A172 (cell line): ENCODE results near the gene ATF5. TPM values are rescaled to one million over a fixed set of nuclear protein-coding genes. Genes with fewer than 3 reads are reported as not detected.
"Not testable (repeated sequence)": the region's sequence is repeated elsewhere in the genome, so short reads cannot be mapped to it uniquely, and the experiment has no call there.

ENCODE experiments used
- DNase-seq: peaks from one replicate; pipeline ENCODE4 v3.0.0-alpha.2; 2015; ENCODE audit warnings: low spot score
- total RNA-seq: library from RNA; depleted of rRNA; stranded (reverse); fragments of >200 nt; shearing (Covaris generic); gene quantifications from 2 replicates; pipeline ENCODE4 v1.2.3, GENCODE V29; 2014

The ATF5 gene
- total RNA-seq, 1 experiment from 2014 or later: 30.3 TPM

DNA sequence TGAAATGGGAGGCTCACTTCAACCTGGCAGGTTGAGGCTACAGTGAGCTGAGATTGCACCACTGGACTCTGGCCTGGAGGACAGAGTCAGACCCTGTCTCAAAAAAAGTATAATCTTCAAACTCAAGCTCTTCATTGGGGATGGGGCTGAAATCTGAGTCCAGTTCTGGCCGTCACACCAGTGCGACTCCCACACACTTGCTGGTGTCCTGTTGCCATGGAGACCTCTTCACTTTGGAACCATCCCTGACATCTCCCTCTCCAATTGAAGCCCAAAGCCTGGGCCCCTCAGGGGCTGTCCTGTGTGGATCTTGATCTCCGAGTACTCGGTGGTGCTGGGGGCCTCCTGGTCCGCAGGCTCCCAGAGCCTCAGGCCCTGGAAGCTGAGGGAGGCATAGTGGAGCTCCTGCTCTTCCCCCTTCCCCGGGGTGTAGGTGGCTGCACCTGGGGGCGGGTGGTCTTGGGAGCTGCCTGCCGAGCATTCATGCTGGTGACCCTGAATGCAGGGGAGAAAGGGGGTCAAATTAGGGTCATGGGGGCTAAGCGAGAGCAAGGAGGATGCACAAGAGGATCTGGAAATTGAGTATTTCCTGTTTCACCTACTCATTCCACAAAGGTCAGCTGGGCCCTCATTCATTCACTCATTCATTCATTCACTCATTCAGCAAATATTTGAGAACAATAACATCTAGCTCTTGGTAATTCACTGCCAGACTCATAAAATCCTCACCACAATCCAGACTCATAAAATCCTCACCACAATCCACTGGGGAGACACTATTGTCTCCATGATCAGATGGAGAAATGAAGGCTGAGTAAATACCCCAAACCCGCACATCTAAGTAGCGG is 21.0 kb downstream of the ATF5 start:
- DNase-seq: no peak

DNA sequence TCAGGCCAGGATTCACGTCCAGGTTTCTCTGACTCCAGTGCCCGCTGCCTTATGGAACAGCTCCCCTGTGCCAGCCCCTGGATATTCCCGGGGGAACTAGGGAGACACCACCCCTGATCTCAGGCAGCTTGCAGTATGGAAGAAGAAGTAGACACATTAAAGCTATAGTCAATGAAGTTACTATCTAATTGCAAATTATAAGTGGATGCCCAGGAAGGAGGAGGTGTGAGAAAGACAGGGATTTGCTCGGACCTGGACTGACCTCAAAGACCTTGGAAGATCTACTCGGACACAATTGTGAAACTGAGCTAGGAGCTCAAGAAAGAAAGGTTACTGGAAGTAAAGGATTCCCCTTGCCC is 21.6 kb downstream of the ATF5 start:
- no peak for DNase-seq

DNA sequence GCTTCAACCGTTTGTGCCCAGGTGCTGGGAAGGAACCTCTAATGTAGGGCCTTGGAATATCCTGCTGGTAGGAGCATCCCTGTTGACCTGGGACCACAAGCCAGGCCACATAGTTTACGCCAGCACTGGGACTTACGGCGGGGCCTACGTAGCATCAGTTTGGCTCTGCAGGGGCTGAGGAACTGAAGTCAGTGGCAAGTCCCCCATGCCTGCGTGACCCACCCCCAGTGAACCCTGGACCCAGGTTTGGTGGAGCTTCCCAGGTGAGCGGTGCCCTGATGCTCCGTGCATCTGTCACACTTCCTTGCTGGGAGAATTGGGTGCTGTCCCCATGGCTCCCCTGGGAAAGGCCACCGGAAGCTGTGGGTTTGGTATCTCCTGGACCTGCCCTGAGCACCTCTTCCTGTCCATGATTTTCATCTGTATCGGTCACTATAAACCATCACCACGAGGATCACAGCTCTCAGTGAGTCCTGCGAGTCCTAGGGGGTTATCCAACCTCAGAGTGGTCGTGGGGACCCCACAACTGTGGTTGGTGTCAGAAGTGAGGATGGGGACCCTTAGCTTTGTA is 22.0 kb downstream of the ATF5 start:
- DNase-seq: no peak

DNA sequence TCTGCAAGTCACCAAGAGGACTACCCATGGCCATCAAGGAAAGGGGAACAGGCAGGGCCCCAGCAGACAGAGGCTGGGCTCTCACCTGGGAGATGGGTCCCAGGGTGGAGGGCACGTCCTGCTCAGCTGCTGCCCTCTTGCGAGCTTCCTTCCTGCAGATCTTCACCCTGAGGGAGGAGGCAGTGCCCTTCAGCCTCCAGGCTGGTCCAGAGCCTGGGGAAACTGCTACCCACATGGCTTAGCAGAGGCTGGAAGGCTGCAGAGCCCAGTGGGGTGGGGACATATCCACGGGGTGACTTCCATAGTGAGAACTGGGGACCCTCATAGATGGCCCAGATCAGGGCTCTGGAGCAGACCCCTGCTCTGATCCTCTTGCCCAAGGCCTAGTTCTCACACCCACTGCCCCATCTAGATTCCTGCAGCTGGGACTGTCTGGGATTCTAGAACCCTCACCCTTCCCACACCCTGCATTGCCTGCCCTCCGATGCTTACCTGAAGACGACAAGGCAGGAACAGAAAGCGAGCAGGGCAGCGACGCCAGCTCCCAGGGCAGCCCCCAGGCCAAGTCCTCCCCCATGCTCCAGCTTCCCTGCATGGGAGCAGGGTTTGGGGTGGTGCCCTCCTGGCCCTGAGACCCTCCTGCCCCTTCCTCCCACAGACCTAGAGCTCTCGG is 22.9 kb downstream of the ATF5 start:
- no peak for DNase-seq

DNA sequence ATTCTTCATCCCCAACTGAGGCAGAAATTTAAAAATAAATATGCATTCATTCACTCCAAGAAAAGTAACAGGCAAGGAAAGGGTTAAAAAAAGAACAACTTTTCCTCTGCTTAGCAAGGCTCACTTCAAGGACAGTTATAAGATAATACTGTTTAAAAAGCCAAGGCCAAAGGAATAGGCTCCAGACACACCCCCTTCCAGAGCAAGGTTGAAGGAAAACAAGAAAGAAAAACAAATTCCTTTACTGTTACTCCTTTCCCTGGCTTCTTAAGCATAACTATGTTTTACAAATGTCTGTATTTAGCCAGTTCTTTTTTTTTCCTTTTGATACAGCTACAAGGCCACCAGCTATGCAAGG is 23.5 kb downstream of the ATF5 start:
- DNase-seq: no peak

DNA sequence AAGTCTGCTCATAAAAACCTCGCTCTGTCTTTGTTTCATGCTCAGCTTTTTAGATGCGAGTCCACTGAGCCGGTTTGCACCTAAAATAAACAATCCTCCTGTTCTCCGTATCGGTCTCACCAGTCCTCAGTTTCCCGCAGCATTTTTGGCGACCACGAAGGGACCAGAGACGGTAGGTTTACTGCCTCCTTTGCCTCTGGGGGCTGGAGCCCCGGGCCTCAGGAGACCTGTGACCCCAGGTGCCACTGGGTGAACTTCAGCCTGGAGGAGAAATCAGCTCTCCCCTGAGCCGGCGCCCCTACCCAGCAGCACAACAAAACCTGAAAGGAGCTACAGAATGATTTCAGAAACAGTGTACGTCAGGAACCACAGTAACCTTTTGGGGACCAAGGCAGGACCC is 23.9 kb downstream of the ATF5 start:
- DNase-seq: no peak

DNA sequence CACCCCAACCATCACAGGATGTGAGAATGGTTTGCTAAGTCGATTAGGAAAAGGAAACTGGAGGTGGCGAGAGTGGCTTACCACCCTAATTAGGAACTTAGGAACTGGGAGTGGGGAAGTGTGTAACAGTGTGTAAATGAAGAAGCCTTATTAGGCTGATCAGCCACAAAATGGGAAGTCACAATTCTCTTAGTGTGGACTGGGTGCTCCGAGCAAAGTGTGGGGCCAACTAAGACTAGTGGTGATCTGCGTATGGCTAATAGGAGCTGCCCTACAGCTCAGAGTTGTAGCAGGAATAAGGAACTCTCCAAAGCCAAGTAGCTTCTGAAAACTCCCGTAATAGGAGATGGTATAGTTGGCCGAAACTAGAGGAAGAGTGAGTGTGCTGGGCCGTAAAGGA is 24.4 kb downstream of the ATF5 start:
- DNase-seq: no peak

DNA sequence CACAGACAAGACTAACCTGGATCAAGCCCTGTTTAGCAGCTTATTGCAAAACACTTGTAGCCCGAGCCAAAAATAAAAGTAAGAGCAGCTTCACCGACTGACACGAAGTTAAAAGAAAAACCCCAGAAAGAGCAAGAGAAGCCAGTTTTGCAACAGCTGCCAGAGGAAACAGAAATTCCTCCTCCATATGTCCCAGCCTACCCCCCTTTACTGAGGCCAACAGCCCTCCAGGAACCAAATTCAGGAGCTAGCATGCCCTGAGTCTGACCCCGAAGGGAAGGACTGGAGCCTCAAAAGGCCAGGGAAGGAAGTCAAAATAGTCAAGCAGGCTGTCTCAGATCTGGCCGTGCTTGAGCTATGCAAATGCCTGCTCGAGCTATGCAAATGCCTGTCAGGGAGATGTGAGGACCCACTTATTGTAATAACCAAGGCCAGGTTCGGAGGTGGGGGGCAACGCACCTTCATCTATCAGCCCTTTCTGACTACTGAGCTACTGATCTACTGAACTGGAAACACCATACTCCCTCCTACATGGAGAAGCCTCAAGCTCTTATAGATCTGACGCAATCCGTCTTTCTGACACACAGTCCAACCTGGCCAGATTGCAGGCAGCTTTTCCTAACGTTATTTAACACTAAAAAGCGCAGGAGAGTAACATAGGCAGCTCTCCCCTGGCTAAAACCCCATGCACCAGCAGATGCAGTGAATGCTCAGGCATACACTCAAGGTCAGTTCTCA is 25.3 kb downstream of the ATF5 start:
- no peak for DNase-seq

DNA sequence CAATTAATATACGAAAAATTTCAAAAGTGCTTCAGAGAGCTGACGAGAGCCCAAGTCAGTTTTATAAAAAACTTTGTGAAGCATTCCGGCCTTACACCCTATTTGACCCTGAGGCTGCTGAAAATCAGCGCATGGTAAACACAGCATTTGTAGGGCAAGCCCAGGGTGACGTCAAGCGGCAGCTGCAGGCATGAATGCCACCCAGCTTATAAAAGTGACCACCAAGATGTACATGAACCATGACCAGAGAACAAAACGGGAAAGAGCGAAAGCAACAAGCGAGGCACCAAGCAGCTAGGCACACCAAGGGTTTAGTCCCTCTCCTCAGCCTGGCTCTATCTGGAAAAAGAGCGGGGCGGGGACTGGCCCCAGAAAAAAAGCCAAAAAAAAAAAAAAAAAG is 25.9 kb downstream of the ATF5 start:
- DNase-seq: no peak

DNA sequence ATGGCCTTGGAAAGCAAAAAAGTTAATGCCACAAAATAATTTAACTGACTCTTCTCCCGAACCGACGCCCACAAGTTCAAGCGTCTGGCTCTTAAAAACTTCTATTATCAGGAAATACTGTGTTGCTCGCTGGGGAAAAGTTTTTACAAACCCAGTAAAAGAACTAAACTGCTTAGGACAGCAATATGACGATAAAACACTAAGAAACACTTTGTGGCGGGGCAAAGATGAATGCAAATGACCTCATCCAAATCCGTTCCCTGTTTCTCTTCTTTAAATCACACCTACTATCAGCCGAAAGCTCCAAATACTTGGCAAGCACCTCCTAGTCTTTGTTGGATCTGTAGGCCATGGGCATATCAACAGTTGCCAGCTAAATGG is 27.1 kb downstream of the ATF5 start:
- no peak for DNase-seq

DNA sequence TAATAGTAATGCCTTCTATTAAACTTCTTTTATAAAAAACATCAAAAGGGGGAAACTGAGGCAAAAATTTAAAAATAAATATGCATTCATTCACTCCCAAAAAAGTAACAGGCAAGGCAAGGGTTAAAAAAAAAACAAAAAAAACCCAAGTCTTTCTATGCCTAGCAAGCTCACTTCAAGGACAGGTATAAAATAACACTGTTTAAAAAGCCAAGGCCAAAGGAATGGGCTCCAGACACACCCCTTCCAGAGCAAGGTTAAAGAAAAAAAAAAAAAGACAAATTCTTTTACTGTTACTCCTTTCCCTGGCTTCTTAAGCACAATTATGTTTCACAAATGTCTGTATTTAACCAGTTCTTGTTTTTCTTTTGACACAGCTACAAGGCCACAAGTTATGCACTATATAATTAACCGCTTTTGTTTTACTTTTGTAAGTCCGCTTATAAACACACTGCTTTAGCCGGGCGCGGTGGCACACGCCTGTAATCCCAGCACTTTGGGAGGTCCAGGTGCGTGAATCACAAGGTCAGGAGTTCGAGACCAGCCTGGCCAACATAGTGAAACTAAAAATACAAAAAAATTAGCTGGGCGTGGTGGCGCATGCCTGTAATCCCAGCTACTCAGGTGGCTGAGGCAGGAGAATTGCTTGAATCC is 28.4 kb downstream of the ATF5 start:
- DNase-seq: no peak

DNA sequence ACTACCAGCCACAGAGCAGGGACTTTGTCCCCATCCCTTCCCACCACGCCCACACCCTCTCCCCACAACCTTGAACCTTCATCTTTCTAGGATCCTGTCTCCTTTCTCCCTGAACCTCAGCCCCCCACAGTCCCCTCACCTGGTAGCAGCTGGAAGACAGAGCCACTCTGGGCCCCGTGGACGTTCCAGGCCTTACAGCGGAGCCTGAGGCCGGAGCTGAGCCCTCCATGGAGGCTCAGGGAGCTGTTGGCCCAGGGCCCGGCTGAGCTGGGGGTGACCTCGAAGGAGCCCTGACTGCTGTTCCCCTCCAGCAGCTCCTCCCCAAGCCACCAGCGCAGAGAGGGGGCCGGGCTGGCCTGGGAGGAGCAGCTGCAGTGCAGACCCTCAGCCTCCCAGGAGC is 29.1 kb downstream of the ATF5 start:
- not testable (repeated sequence) for DNase-seq

DNA sequence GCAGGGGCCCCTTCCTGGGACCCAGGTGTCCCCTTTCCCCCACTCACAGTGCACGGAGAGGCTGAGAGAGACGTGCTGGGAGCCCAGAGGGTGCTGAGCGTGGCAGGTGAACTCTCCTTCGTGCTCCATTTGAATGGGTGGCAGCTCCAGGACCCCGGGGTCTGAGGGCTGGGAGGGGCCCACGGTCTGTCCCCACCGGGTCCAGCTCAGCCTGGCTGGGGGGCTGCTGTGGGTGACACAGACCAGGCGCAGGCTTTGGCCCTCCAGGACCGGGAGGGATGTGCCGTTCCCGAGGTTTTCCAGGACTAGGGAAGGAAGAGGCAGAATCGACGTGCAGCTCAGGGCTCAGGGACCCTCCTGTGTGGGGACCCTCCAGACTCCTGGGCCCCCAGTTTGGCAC is 29.6 kb downstream of the ATF5 start:
- not testable (repeated sequence) for DNase-seq

DNA sequence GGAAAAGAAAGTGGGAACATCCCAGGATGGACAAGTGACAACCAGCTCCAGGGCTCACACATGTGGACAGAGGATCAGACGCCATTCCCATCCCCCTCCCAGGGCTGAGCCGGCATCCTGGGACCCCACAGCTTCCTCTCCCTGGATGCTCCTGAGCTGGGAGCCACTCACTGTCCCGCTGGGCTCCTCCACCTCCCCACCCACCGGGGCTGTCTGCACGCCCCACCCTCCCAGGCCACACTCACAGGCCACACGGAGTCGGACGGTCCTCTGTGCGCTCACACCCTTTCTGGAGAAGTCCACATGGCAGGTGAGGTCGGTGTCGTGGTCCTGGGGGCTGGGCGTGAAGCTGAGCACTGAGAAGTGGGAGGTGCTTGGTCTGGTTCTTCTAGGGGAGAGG is 30.9 kb downstream of the ATF5 start:
- not testable (repeated sequence) for DNase-seq

DNA sequence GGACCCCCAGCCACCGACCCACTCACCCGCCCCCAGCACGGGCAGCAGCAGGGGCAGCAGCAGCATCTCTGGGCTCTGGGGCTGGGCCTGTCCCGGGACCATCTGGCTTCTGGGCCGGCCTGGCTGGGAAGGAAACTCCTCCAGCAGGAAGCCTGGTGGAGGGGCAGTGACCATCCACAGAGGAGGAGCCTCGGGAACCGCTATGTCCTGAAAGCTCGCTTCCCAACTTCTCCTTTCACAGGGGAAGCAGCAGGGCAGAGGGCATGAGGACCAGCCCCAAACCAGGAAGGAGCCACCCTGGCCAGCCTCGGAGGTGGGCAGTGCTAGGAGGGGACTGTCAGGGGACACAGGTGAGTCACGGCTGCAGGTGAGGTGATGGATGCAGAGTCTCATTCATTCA is 32.0 kb downstream of the ATF5 start, which contains the start of gene SIGLEC11:
TSS of gene SIGLEC11 (minus strand) at position 193 of the 400 bp plus-strand sequence. CDS start at position 102, 91 bp downstream.
- DNase-seq: not testable (repeated sequence)

DNA sequence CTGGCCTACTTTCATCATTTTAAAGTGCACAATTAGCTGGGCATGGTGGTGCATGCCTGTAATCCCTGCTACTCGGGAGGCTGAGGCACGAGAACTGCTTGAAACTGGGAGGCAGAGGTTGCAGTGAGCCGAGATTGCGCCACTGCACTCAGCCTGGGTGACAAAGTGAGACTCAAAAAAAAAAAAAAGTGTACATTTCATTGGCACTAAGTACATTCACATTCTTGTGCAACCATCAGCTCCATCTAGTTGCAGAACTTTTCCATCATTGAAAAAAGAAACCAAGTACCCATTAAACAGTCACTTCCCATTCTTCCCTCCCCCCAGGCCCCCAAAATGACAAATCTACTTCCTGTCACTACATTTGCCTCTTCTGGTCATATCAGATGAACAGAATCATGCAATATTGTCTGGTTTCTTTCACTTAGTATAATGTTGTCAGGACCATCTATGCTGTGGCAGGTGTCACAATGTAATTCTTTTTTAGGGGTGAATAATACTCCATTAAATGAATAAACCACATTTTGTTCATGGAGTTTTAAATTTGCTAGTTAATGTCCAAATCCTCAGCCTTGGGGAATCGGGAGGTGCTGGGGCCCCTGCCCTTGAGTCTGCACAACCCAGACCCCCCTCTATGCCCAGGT is 39.4 kb downstream of the ATF5 start:
- no peak for DNase-seq

DNA sequence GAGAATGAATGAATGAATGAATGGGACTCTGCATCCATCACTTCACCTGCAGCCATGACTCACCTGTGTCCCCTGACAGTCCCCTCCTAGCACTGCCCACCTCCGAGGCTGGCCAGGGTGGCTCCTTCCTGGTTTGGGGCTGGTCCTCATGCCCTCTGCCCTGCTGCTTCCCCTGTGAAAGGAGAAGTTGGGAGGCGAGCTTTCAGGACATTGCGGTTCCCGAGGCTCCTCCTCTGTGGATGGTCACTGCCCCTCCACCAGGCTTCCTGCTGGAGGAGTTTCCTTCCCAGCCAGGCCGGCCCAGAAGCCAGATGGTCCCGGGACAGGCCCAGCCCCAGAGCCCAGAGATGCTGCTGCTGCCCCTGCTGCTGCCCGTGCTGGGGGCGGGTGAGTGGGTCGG is 40.4 kb downstream of the ATF5 start:
- not testable (repeated sequence) for DNase-seq

DNA sequence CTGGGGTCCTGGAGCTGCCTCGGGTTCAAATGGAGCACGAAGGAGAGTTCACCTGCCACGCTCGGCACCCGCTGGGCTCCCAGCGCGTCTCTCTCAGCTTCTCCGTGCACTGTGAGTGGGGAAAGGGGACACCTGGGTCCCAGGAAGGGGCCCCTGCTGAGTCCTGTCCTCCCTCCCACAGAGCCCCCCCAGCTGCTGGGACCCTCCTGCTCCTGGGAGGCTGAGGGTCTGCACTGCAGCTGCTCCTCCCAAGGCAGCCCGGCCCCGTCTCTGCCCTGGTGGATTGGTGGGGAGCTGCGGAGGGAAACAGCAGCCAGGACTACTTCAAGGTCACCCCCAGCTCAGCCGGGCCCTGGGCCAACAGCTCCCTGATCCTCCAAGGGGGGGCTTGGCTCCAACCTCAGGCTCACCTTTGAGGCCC is 43.0 kb downstream of the ATF5 start:
- no peak for DNase-seq

DNA sequence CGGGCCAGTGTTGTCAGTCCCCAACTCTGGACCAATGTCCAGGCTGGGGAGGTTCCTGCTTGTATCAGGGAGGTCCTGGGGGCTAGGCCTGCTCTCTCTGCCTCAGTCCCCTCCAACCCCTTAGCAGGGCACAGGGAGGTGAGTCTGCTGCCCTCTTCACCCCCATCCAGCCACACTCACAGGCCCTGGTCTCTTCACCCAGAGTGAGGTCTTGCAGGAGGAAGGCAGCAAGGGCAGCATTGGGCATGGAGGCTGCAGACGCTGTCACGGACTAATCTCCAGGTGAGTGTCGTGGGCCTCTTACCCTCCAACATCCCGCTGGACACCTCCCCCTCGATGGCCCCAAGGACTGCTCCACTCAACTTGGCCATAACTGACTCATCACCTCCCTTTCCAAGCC is 43.8 kb downstream of the ATF5 start:
- DNase-seq: no peak

DNA sequence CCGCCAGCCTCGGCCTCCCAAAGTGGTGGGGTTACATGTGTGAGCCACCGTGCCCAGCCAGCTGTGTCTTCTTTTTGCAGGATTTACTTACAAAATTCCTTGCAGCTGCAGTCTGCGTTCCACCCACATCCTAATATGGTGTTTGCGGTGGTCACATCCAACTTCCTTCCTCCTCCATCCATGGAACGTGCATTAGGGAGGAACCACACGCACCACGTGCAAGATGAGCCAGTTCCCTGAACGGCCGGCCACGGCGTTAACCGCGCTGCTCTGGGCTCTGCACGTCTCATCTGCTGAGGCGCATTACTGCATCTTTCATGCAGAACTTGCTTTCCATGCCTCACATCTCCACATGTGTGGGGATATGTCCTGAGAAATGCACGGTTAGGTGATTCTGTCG is 45.0 kb downstream of the ATF5 start:
- DNase-seq: no peak

DNA sequence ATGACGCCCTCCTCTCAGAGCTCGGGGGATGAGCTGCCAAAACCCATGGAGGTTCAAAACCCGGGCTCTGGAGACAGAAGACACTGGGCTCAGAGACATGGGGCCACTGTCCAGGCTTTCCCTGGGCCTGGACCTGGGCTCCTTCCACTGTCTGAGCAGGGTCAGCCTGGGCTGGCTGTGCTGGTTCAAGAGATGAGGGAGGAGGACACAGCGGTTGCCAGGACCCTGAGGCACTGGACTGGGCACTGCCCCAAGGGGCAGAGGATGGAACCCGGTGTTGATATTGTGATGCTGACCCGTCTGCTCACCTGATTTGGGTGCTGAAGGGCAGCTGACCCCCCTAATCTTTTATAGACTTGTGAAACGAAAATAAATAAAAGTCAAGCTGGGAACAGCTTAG is 46.0 kb downstream of the ATF5 start:
- DNase-seq: no peak
